Measurements from ENCODE around the gene SERPINB5.

The SERPINB5 gene

GRCh38 chr18:63495675-63496074 is 18.9 kb downstream of the SERPINB5 start:
- Histone ChIP-seq H3K4me1 (ENCODE audit: control insufficient read depth, insufficient read depth, low read length) (no peaks in the 10 kb centered on the region), H3K36me3 (ENCODE audit: control insufficient read depth, insufficient read depth, low read length) (no peaks in the 10 kb centered on the region), H3K27me3 (ENCODE audit: control insufficient read depth, insufficient read depth, low read length) (no peaks in the 10 kb centered on the region), H3K4me3 (ENCODE audit: low read depth, low read length) (no peak overlapping the region), H3K27ac (ENCODE audit: low read depth, low read length) (no peak overlapping the region), H3K9ac (ENCODE audit: low read length) (no peak overlapping the region), H3K9me3 (ENCODE audit: control insufficient read depth, insufficient read depth, low read depth, low read length) (no peaks in the 10 kb centered on the region)

- H3K36me3 ChIP-seq (ENCODE audit: control insufficient read depth, insufficient read depth, low read length): no peaks in the 10 kb centered on the region
- H3K4me1 ChIP-seq (ENCODE audit: control insufficient read depth, insufficient read depth, low read length): no peaks in the 10 kb centered on the region
- H3K9me3 ChIP-seq (ENCODE audit: control insufficient read depth, insufficient read depth, low read depth, low read length): no peaks in the 10 kb centered on the region
- no peak overlapping the region for H3K27ac ChIP-seq (ENCODE audit: low read depth, low read length)
- H3K4me3 ChIP-seq (ENCODE audit: low read depth, low read length): no peak overlapping the region
- no peak overlapping the region for H3K9ac ChIP-seq (ENCODE audit: low read length)
- no peaks in the 10 kb centered on the region for H3K27me3 ChIP-seq (ENCODE audit: control insufficient read depth, insufficient read depth, low read length)
Observed at GRCh38 chr18:63505566-63506335, 29.0 kb downstream of the SERPINB5 start.

DNA sequence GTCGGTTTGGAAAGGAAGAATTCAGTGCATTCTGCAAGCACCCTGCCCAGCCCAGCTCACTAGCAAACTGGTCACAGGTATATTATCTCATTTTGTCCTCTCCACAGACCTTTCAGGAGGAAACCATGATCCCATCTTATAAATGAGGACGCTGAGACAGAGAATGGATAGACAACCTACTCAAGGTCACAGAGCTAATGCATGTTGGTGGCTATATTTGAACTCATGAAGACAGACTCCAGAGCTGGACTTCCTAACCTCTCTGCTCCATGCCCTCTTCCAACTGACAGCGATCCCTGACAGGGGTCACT is 29.5 kb downstream of the SERPINB5 start:
- no peak overlapping the region for H3K4me3 ChIP-seq (ENCODE audit: low read depth, low read length)
- H3K27me3 ChIP-seq (ENCODE audit: control insufficient read depth, insufficient read depth, low read length): no peaks in the 10 kb centered on the region
- no peaks in the 10 kb centered on the region for H3K9me3 ChIP-seq (ENCODE audit: control insufficient read depth, insufficient read depth, low read depth, low read length)
- H3K27ac ChIP-seq (ENCODE audit: low read depth, low read length): no peak overlapping the region
- H3K9ac ChIP-seq (ENCODE audit: low read length): no peak overlapping the region
- H3K36me3 ChIP-seq (ENCODE audit: control insufficient read depth, insufficient read depth, low read length): no peaks in the 10 kb centered on the region
- no peaks in the 10 kb centered on the region for H3K4me1 ChIP-seq (ENCODE audit: control insufficient read depth, insufficient read depth, low read length)

DNA sequence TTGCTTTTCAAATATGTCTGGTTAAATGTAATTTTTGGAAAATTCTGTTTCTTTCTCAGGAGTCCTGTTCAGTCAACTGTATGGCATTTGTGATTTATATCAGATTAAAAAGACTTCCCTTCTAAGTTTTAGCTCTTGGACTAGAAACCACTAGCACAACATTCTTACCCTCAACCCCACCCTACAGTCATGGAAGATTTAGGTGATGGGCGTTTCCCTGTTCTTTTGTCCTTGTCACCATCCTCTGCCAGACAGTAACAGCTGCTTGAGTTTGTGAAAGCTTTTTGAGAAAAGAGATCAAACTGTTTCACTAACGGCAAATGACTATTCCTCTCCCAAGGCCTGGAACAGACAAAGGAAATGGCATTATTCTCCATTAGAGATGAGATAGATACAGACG is 31.8 kb downstream of the SERPINB5 start:
- Histone ChIP-seq H3K27me3 (ENCODE audit: control insufficient read depth, insufficient read depth, low read length) (no peaks in the 10 kb centered on the region), H3K4me1 (ENCODE audit: control insufficient read depth, insufficient read depth, low read length) (peaks cover under 1% of the 10 kb centered on the region; the same call in 1 of the 2 replicates), H3K4me3 (ENCODE audit: low read depth, low read length) (no peak overlapping the region), H3K36me3 (ENCODE audit: control insufficient read depth, insufficient read depth, low read length) (no peaks in the 10 kb centered on the region), H3K9me3 (ENCODE audit: control insufficient read depth, insufficient read depth, low read depth, low read length) (no peaks in the 10 kb centered on the region), H3K9ac (ENCODE audit: low read length) (no peak overlapping the region), H3K27ac (ENCODE audit: low read depth, low read length) (no peak overlapping the region)

GRCh38 chr18:63511285-63511684 is 34.5 kb downstream of the SERPINB5 start:
- no peaks in the 10 kb centered on the region for H3K9me3 ChIP-seq (ENCODE audit: control insufficient read depth, insufficient read depth, low read depth, low read length)
- no peaks in the 10 kb centered on the region for H3K27me3 ChIP-seq (ENCODE audit: control insufficient read depth, insufficient read depth, low read length)
- H3K36me3 ChIP-seq (ENCODE audit: control insufficient read depth, insufficient read depth, low read length): no peaks in the 10 kb centered on the region
- H3K4me1 ChIP-seq (ENCODE audit: control insufficient read depth, insufficient read depth, low read length): peaks cover 9% of the 10 kb centered on the region; the same call in 1 of the 2 replicates
- no peak overlapping the region for H3K9ac ChIP-seq (ENCODE audit: low read length)
- H3K4me3 ChIP-seq (ENCODE audit: low read depth, low read length): no peak overlapping the region
- no peak overlapping the region for H3K27ac ChIP-seq (ENCODE audit: low read depth, low read length)

DNA sequence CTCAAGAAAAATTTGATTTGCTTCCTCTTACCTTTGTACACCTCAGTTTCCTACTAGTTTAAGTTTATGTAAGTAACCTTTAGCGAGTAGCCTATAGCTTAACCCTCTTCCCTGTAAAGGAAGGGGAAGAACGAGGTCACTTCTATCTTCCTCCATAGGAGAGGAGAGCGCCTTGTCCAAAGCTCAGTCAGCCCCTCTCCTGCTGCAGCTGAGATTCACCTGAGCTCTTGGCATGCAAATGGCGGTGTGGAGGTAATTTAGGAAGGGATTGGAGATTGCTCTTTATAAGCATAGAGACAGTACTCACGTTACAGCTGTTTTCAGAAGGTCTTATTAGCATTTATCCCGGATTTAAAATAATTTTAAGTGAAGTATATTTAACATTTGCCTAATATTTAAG is 37.6 kb downstream of the SERPINB5 start:
- Histone ChIP-seq H3K36me3 (ENCODE audit: control insufficient read depth, insufficient read depth, low read length) (no peaks in the 10 kb centered on the region), H3K4me3 (ENCODE audit: low read depth, low read length) (no peak overlapping the region), H3K27ac (ENCODE audit: low read depth, low read length) (no peak overlapping the region), H3K9ac (ENCODE audit: low read length) (no peak overlapping the region), H3K27me3 (ENCODE audit: control insufficient read depth, insufficient read depth, low read length) (no peaks in the 10 kb centered on the region), H3K9me3 (ENCODE audit: control insufficient read depth, insufficient read depth, low read depth, low read length) (no peaks in the 10 kb centered on the region), H3K4me1 (ENCODE audit: control insufficient read depth, insufficient read depth, low read length) (peaks cover 9% of the 10 kb centered on the region; the same call in 1 of the 2 replicates)

DNA sequence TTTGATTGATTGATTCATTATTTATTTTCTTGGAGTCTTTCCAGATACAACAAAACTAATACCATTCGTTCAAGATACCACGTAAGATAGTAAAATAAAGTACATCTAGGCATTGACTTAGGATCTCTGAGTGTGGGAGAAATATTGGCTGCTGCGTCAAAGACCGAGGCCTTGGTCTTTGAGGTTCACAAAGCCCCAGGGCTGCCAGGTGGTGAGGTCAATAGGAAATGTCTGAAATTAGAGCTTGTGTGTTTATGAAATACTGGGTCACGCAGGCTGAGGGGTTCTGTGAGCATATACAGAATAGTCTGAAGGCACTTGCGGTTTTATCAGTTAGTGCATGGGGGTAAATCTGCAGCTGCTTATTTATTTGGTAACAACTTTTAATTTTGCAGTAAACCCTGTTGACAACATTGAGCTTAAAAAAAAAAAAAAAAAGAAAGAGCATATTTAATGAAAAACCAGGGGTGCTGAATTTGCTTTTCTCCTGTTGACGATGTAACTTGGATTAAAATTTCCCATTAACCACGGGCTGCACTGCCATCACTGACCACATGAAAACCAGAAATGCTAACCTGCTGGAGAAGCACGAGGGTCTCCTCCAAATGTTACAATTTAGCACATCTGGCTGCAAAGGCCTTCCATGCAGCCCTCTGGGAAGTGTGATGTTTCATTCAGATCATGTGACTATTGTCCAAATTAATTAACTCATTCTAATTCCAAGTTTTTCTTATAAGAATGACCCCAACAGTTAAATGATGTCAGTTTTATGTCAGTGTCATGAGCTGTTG is 38.3 kb downstream of the SERPINB5 start:
- no peak overlapping the region for H3K4me3 ChIP-seq (ENCODE audit: low read depth, low read length)
- peaks cover 9% of the 10 kb centered on the region; the same call in 1 of the 2 replicates for H3K4me1 ChIP-seq (ENCODE audit: control insufficient read depth, insufficient read depth, low read length)
- no peaks in the 10 kb centered on the region for H3K36me3 ChIP-seq (ENCODE audit: control insufficient read depth, insufficient read depth, low read length)
- no peak overlapping the region for H3K27ac ChIP-seq (ENCODE audit: low read depth, low read length)
- no peak overlapping the region for H3K9ac ChIP-seq (ENCODE audit: low read length)
- no peaks in the 10 kb centered on the region for H3K9me3 ChIP-seq (ENCODE audit: control insufficient read depth, insufficient read depth, low read depth, low read length)
- H3K27me3 ChIP-seq (ENCODE audit: control insufficient read depth, insufficient read depth, low read length): no peaks in the 10 kb centered on the region

- Histone ChIP-seq H3K4me1 (ENCODE audit: control insufficient read depth, insufficient read depth, low read length) (peaks cover 9% of the 10 kb centered on the region; the same call in 1 of the 2 replicates), H3K4me3 (ENCODE audit: low read depth, low read length) (no peak overlapping the region), H3K36me3 (ENCODE audit: control insufficient read depth, insufficient read depth, low read length) (no peaks in the 10 kb centered on the region), H3K9ac (ENCODE audit: low read length) (no peak overlapping the region), H3K27ac (ENCODE audit: low read depth, low read length) (no peak overlapping the region), H3K27me3 (ENCODE audit: control insufficient read depth, insufficient read depth, low read length) (no peaks in the 10 kb centered on the region), H3K9me3 (ENCODE audit: control insufficient read depth, insufficient read depth, low read depth, low read length) (no peaks in the 10 kb centered on the region)
Observed at GRCh38 chr18:63515801-63516200, 39.0 kb downstream of the SERPINB5 start.

DNA sequence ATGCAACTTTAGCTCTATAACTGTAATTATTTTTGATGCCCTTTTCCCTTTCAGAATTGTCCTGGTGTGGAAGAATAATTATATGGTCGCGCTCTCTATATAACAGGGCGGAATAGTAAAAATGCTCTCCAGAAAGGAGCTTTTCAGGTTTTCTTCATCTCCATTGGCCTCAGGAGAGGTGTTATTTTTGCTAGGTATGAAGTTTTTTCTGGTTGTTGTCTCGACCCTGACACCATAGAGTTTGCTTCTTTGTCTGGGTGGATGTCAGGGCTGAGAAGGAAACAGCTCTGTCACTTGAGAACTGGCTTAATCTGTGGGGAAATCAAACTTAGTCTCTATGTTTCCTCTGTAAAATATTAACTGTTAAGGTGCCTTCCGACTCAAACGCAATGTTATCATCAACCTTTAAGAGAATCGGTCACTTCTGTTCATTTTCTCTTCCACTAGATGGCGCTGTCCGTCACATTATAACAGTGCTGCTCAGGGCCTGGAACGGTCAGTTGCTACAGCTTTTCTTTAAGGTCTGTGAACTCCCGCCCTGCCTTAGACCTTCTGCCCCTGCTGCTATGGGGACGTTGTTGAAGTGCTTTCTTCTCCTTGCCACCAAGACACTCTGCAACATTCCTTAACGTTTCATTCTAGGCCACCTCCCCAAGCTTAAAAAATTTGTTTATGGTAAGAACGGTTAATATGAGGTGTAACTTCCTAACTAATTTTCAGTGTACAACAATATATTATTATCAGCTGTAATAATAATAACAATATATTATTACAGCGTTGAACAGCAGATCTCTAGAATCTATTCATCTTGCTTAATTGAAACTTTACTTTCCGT is 41.6 kb downstream of the SERPINB5 start:
- H3K4me1 ChIP-seq (ENCODE audit: control insufficient read depth, insufficient read depth, low read length): peaks cover 10% of the 10 kb centered on the region

GRCh38 chr18:63520053-63520685 is 43.4 kb downstream of the SERPINB5 start:
- H3K4me3 ChIP-seq (ENCODE audit: low read depth, low read length): no peak overlapping the region
- H3K4me1 ChIP-seq (ENCODE audit: control insufficient read depth, insufficient read depth, low read length): peaks cover 6% of the 10 kb centered on the region; the same call in 1 of the 2 replicates
- no peaks in the 10 kb centered on the region for H3K9me3 ChIP-seq (ENCODE audit: control insufficient read depth, insufficient read depth, low read depth, low read length)
- no peak overlapping the region for H3K27ac ChIP-seq (ENCODE audit: low read depth, low read length)
- no peaks in the 10 kb centered on the region for H3K27me3 ChIP-seq (ENCODE audit: control insufficient read depth, insufficient read depth, low read length)
- no peaks in the 10 kb centered on the region for H3K36me3 ChIP-seq (ENCODE audit: control insufficient read depth, insufficient read depth, low read length)
- no peak overlapping the region for H3K9ac ChIP-seq (ENCODE audit: low read length)

More for the DNA sequence above, 41.6 kb downstream of the SERPINB5 start:
- Histone ChIP-seq H3K27me3 (ENCODE audit: control insufficient read depth, insufficient read depth, low read length) (no peaks in the 10 kb centered on the region), H3K27ac (ENCODE audit: low read depth, low read length) (no peak overlapping the region), H3K9me3 (ENCODE audit: control insufficient read depth, insufficient read depth, low read depth, low read length) (no peaks in the 10 kb centered on the region), H3K9ac (ENCODE audit: low read length) (no peak overlapping the region), H3K4me3 (ENCODE audit: low read depth, low read length) (no peak overlapping the region), H3K36me3 (ENCODE audit: control insufficient read depth, insufficient read depth, low read length) (no peaks in the 10 kb centered on the region)

Measured in HUES6 (cell line).